Femur (tissue), 1 donor: ENCODE data around the gene TEX30.
A peak's percentile ranks its signal among the peaks of the same experiment; 100 is the strongest.
"Not testable (repeated sequence)": the region's sequence is repeated elsewhere in the genome, so short reads cannot be mapped to it uniquely, and the experiment has no call there.

Experiments used
- DNase-seq: peaks from one replicate; pipeline ENCODE4 v3.0.0-alpha.2; 2017

TEX30 gene

DNA sequence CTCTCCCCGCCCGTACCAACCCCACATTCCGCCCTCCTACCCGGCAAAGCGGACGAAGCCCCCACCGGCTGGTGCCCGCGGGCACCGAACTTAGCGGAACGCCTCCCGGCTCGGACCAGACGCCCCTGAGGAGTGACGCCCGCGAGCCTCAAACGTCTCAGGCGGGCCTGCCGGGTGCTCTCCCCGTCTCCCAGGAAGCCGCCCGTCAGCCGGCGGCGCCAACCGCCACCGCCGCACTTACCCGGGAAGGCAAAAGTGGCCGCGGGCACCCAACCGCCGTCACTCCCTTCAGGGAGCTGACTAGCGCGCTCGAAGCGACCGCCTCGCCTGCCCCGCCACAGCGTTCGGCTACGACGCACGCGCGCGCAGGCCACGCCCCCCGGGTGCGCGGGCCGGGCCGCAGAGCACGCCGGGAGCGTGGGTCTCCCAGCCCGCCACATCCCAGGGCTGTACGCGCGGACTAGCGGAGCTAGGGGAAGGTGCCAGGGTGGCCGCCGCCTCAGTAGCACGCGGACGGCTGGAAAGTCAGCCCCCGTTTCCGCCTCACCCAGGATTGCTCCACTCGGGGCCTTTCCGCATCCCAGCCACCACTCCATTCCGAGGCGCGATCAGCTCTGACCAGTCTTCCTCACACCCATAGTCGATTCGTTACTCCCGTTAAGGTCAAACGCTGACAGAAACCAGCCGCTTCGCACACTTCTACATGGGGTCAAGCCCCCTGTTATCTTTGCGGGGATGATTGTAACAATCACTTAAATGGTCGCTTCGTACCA lies at the start of gene TEX30:
TEX30 (minus strand) TSS at position 346 of the 773 bp plus-strand sequence. CDS start 3,760 bp downstream, outside the sequence.
- DNase-seq, result peak; percentile 92

DNA sequence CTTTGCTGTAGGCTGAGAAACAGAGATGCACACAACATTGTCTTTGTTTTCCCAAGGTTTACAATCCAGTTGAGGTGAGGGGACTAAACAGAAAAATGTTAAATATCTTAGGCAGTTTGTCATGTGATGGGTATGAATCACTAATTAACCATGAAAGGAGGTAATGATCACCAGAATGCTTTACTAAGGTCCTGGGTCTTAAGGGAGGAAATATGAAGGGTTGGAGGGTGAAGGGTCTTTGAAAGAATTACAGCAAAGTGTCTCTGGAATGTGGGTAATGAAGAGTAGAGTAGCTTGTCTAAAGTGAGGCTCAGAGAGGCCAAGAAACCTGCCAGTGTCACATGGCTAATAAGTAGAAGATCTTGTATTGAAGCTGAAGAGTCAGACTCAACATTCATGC lies 44.3 kb upstream of the TEX30 start:
- no peak for DNase-seq

DNA sequence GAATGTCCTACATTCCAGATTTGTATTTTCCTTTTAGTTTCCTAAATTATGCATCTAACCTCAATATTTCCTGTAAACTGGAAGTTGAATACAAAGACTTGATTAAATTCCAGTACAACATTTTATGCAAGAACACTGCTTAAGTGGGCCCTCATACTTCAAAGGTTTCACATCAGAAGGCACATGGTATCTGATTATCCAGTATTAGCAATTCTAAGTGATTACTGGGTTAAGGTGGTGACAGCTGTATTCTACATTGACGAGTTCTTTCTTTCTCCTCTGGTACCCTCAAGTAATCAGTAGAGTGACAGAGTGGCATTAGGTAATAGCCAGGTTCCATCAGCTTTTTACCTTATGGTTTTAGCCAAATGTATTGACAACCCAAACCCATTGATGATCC lies 43.7 kb upstream of the TEX30 start:
- no peak for DNase-seq

DNA sequence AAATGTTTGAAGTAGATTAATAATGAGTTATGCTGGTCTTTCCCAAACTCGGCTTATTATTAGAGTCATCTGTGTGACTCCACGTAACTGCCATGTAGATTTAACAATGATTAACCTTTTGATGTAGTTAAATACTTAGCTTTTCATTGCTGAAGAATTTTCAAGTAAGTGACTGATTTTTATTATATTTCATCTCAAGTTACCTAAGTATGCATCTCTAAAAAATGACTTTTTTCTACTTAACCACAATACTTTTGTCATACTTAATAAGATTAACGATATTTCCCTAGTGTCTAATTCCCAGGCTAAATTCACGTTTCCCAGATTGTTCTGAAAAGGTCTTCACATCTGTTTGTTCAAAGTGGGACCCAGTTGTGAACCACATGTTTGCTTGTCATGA lies 43.1 kb upstream of the TEX30 start:
- no peak for DNase-seq

DNA sequence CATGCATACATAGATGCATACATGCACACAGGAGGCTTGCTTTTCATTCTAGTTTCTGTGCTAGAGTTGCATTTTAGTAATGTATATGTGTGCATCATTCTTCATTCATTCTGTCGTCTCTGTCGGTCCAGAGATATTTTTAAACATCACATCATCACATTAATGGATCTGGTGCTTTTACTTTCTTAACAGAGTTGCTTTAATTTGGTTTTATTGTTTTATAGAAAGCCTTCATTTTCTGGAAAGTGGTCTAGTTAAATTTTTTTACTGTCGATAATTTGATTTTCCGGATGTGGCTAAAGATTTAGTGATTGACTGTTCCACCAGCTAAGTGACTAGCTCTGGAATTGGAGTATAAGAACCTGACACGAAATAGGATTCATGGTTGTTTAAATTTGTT lies 42.2 kb upstream of the TEX30 start:
- no peak for DNase-seq

DNA sequence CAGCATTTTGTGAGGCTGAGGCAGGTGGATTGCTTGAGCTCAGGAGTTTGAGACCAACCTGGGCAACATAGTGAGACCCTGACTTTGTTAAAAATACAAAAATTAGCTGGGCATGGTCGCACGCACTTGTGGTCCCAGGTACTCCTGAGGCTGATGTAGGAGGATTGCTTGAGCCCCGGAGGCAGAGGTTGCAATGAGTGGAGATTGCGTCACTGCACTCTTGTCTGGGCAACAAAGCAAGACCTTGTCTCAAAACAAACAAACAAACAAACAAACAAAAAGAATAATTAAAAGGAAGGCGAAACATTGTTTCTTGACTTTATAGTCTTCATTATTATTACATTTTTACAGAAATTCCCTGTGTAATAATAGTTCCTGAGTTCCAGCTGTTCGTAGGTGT lies 41.2 kb upstream of the TEX30 start:
- no peak for DNase-seq

DNA sequence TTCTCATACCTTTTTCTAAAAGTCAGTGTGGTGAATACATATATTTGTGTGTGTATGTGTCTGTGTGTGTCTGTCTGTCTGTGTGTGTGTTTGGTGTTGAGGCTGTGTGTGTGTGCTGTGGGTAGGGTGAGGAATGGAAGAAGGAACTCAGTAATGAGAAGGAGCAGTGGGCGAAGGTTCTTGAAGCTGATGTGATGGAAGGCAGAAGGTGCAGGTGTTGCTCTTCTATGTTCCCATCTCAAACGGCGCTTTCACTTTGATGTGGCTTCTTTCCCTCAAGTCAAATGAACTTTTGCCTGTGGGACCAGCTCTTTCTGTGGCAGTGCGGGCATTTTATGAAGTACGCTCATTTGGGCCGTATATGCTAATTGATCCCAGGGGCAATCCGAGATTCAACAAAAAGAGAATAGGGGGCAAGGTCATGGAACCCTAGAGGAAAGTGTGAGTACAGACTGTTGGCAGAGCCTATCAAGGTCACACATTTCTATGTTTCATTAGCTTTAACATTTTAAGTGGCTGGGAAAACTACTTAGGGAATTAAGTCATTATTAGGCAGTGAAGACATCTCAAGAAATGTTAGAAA lies 40.5 kb upstream of the TEX30 start:
- DNase-seq, result no peak

GRCh38 chr13:102812611-102813287 lies 39.2 kb upstream of the TEX30 start:
- no peak for DNase-seq

DNA sequence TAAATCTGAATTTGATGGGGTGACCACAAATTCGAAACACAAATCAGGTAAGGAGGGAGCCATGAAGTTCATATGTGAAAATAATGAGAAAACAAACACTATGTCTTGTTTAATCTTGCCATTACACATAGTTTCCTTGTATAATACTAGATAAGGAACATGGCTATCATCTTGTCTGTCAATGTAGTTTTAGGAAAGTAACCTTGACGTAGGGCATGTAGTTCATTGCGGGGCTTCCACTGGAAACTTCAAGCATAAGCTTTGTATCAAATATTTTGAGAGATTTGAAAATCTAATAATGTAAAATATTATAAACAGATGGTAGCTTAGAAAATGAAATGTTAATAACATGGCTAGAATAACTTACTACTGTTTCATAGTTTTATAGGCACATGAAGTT lies 34.1 kb upstream of the TEX30 start:
- DNase-seq, result no peak

- no peak for DNase-seq
These were observed 32.1 kb upstream of the TEX30 start for GRCh38 chr13:102805680-102806079.

DNA sequence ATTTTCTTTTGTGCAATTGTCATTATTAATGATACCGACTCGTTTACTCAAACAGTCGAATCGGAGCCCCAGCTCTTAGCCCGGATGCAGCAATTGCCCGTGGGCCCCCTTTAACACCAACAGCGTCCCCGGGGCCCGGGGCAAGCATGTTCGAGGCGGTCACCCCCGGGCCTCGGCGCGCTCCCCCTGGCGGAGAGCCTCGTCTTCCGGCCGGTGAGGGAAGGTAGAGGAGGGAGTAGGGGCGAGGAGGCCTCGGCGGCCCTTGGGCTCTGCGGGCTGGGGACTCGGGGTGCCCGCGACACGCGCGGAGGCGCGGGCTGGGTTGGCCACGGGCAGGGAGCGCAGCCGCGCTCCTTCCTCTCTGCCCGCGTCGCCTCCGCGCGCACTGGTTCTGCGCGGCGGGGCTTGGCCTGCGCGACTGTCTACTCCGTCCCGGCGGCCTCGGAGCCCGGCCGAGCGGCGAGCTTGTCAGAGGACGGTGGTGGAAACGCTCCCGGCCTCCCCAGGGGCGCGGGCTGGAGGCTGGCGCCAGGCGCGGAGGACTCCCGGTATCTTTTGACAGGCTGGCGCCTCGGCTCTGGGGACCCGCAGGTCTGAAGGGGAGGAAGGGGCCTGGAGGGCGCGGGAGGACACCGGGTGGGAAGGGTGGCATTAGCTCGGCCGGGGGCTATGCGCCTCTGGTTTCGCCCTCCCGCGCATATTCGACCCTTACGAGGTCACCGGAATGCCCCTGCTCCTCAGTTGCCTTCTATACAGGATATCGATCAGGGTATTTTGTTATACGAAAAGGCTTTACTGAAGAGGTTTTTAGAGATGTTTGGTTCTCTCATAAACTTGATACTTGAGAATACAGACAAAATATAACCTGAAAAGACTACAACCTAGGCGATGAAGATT lies 26.8 kb upstream of the TEX30 start:
- peak; percentile 88 for DNase-seq

GRCh38 chr13:102799426-102800144 lies 26.0 kb upstream of the TEX30 start:
- no peak for DNase-seq

DNA sequence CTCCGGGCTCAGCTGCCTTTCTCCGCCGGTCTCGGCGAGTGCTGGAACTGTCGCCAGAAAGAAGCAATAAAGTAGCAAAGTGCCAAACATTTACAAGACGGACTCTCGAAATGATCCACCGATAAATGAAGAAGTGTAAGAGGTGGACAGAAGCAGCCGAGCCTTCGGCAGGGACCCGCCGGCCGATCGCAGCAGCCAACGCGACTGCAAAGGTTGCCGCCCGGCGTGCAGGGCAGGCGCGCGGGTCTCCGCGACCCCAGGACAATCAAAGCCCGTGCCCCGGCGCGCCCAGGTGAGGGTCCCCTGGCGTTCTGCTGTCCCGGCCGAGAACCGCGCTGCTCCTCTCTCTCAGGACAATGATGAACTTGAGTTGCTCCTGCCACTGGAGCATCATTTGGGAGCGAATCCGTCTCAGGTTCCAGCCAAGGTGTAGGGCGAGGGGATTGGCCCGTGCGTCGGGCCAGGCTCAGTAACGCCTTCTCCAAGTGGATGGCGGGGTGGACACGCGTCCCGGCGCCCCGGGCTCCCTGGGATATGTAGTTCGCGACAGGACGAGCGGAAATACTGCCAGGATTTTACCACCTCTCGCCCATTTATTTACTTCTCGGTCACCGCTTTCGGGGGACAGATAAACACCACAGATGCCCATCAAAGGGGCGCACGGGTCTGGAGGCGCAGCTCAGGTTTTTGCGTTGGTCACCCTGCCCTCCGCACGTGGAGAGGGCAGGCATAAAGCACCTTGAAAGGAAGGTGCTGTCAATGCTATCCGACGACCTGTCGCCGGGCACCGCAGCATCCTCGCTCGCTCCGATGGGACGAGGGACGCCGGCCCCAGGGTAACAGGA lies 25.2 kb upstream of the TEX30 start, which contains the start of the genes BIVM and POGLUT2:
BIVM (plus strand) TSS at position 539 of the 845 bp plus-strand sequence. CDS start 8,149 bp downstream, outside the sequence.
POGLUT2 (minus strand) TSS at position 396 of the 845 bp plus-strand sequence; CDS start at position 90, 306 bp downstream.
- DNase-seq, result peak; percentile 96

DNA sequence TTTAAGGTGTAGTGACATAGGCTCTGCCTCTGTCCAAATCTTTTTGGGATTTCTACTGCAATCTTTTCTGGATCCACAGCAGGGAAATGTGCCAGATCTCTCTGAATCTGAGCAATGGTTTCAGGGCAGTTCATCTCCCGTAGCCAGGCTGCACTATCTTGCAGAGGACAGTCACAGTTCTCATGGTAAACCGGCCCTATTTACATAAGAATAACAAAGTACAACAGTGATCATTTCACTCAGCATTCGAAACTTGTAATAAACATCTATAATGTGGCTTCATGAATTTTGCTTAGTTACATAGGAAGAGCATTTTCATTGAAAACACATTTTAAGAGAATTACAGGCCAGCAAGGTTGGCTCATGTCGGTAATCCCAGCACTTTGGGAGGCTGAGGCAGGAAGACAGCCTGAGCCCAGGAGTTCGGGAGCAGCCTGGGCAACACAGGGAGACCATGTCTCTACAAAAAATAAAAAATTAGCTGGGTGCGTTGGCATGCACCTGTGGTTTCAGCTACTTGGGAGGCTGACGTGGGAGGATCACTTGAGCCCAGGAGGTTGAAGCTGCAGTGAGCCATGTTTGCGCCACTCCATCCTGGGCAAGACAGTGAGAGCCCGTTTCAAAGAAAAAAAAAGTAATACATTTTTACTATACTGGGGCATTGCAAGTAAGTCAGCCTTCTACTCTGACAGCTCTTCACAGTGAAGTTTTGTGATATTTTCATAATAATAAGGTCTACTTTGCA lies 20.2 kb upstream of the TEX30 start:
- no peak for DNase-seq

GRCh38 chr13:102792396-102792795 lies 18.8 kb upstream of the TEX30 start:
- no peak for DNase-seq

DNA sequence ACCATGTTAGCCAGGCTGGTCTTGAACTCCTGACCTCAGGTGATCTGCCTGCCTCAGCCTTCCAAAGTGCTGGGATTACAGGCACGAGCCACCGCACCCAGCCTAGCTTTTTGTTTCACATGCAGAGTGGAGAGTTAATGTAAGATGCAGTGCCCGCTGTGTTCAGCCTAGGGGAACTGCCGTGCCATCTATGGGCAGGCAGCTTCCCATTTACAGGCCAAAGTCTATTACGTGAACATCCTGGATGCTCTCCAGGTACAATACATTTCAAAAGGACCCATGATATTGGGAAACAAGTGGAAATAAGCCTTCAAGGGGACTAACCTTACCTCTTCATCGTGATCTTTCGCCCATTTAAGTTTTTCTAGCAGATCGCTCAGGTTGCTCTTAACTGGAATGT lies 15.1 kb upstream of the TEX30 start:
- no peak for DNase-seq

DNA sequence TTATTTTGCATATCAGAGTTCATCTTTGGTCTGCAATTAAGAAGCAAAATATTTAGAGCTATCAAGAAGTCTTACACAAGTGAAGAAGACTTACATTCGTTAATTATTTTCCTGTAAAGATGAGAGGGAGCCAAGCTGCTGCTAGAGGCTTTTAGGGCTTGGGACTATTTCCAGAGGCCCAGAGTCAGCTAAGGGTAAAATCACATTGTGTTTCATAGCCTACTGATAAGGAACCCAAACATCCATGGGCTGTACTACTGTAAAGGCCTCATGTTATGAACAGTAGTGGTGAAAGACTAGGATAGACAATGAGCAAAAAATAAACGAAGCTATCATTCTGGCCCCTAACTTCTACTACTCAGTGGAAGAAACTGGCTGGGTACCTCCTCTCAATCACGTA lies 10.9 kb upstream of the TEX30 start:
- DNase-seq, result no peak

DNA sequence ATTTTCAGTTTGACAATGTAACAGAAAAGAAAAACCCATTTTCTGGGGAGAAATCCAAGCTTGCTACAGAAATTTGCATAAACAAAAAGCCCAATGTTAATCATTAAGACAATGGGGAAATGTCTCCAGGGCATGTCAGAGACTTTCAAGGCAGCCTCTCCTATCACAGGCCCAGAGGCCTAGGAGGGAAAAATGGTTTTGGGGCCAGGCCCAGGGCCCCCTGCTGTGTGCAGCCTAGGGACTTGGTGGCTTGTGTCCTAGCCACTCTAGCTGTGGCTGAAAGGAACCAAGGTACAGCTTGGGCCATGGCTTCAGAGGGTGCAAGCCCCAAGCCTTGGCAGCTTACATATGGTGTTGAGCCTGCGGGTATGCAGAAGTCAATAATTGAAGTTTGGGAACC lies 8.0 kb upstream of the TEX30 start:
- DNase-seq, result no peak

DNA sequence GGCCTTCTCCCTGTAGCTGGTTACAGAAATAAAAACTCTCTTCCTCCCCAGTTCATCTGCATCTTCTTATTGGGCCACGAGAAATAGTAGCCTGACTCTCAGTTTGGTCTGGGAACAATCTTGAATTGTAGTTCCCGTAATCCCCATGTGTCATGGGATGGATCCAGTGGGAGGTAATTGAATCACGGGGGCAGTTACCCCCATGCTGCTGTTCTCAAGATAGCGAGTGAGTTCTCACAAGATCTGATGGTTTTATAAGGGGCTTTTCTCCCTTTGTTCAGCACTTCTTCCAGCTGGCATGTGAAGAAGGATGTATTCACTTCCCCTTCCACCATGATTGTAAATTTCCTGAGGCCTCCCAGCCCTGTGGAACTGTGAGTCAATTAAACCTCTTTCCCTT lies 7.1 kb upstream of the TEX30 start:
- DNase-seq, result not testable (repeated sequence)

- no peak for DNase-seq
These were observed 6.0 kb upstream of the TEX30 start for GRCh38 chr13:102779436-102780159.
